GM23338 (cell line): ENCODE data around the gene SLC24A1. TPM values are rescaled to one million over a fixed set of nuclear protein-coding genes. Genes with fewer than 3 reads are reported as not detected.

Source experiments
- polyA plus RNA-seq: library from polyadenylated mRNA; unstranded; fragments of >200 nt; fragmentation: Nextera tagmentation; extraction: Ambion mirVana; gene quantifications from 2 replicates; pipeline ENCODE4 v1.2.1, GENCODE V29; 2016
- small RNA-seq: library from RNA; depleted of rRNA; stranded (forward); fragments of <200 nt; gene quantifications from one replicate; pipeline ENCODE3, GENCODE V24; 2014; ENCODE audit warnings: low replicate concordance
- total RNA-seq: library from RNA; depleted of rRNA; stranded (reverse); fragments of >200 nt; shearing (Covaris generic); gene quantifications from 2 replicates; pipeline ENCODE4 v1.2.3, GENCODE V29; 2014; rRNA removed

Gene SLC24A1
- total and polyA plus RNA-seq, 2 experiments from 2014 or later: 1.6 to 4.5 TPM

Small RNA genes lying within 50 kb of the gene (small RNA-seq; reads per million reads assigned to genes)
- not detected for gene SNORD13E

Other genes with a start within 250 kb of the SLC24A1 start
- gene IGDCC3, start 243.9 kb upstream of the SLC24A1 start, total RNA-seq: 26.3 and 30.7 TPM in 2 replicates
- 15.3 and 16.4 TPM in 2 replicates for gene IGDCC3, start 243.9 kb upstream of the SLC24A1 start, polyA plus RNA-seq
- 8.4 and 9.6 TPM in 2 replicates for gene IGDCC4, start 199.0 kb upstream of the SLC24A1 start, total RNA-seq
- 7.2 and 7.5 TPM in 2 replicates for gene IGDCC4, start 199.0 kb upstream of the SLC24A1 start, polyA plus RNA-seq
- 21.7 and 23.5 TPM in 2 replicates for gene DPP8, start 104.2 kb upstream of the SLC24A1 start, total RNA-seq
- 29.7 and 33.5 TPM in 2 replicates for gene DPP8, start 104.2 kb upstream of the SLC24A1 start, polyA plus RNA-seq
- 128 and 131 TPM in 2 replicates for gene HACD3, start 91.5 kb upstream of the SLC24A1 start, total RNA-seq
- 115 and 123 TPM in 2 replicates for gene HACD3, start 91.5 kb upstream of the SLC24A1 start, polyA plus RNA-seq
- gene INTS14, start 10.8 kb upstream of the SLC24A1 start, total RNA-seq: 37.7 and 56.0 TPM in 2 replicates
- gene INTS14, start 10.8 kb upstream of the SLC24A1 start, polyA plus RNA-seq: 14.1 and 15.2 TPM in 2 replicates
- 9.0 and 10.3 TPM in 2 replicates for gene DENND4A, start 170.4 kb downstream of the SLC24A1 start, total RNA-seq
- gene DENND4A, start 170.4 kb downstream of the SLC24A1 start, polyA plus RNA-seq: 3.2 and 3.4 TPM in 2 replicates
- 239 and 251 TPM in 2 replicates for gene RAB11A, start 247.6 kb downstream of the SLC24A1 start, total RNA-seq
- gene RAB11A, start 247.6 kb downstream of the SLC24A1 start, polyA plus RNA-seq: 327 and 369 TPM in 2 replicates